SHP77 (cell line): ENCODE results near the gene TLE4.

Experiments
- DNase-seq, 2 experiments: peaks; one replicate each; lab custom pipeline; 2025; lab: John Stamatoyannopoulos, UW

The TLE4 gene

GRCh38 chr9:79572032-79572607, 355 bp downstream of the TLE4 start:
- DNase-seq = no peak

- DNase-seq = peak in 1 of 2 experiments; percentile 22
These were observed 1.0 kb downstream of the TLE4 start for GRCh38 chr9:79572608-79573411.

DNA sequence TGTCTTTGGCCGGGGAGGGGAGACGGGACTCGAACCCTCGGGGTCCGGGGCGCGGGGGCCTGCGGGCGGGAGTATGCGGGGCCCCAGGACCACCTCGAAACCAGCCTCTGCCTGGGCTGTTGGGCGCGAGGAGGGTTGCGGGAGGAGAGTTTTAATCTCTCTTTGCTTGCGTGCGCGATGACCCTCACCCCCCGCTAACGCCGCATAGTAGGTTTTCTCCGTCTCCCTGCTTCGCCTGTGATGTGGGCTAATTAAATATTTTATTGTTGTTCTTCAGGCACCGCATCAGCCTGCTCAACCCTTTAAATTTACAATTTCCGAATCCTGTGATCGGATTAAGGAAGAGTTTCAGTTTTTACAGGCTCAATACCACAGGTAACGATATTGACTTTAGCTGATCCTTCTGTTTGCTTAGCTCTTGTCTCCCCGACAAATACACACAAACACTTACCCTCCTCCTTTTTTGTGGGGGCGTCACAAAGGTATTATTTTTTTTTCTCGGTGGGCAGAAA, 1.7 kb downstream of the TLE4 start:
- no peak for DNase-seq

- no peak for DNase-seq
These were observed 2.4 kb downstream of the TLE4 start for GRCh38 chr9:79574136-79574535.

DNA sequence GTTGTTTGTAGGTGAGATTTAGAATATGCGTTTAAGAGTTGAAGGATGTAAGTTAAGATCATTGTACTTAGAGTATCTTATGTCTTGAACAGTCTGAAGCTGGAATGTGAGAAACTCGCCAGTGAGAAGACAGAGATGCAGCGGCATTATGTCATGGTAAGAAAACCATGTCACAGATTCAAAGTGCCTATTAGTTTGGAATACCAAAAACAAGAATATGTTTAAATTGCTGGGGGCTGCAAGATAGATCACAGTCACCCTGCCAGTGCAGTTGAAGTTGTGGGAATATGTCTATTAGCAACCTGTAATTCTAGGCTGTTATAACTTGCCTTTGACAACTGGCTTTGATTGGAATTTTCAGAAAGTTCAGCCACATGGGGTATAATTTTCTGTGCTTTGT, 3.0 kb downstream of the TLE4 start:
- DNase-seq = no peak

DNA sequence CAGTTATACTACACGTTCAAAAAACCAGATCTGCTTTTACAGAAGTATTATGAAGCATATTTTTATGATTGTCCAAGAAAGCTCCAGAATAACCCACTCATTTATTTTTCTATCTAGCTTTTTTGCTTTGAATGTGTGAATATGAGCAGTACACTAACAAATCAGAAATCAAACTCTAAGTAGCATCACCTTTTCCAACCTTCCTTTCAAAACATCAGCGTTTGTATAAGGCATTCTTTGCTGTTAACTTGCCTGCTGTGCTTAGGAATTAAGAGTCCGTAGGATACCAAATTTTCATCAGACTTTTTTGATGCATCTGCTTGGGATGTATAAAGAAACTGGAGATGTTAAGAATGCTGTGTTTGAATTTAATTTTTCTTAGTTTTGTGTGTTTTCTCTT, 3.8 kb downstream of the TLE4 start:
- no peak for DNase-seq

GRCh38 chr9:79577969-79578723, 6.4 kb downstream of the TLE4 start:
- no peak for DNase-seq

DNA sequence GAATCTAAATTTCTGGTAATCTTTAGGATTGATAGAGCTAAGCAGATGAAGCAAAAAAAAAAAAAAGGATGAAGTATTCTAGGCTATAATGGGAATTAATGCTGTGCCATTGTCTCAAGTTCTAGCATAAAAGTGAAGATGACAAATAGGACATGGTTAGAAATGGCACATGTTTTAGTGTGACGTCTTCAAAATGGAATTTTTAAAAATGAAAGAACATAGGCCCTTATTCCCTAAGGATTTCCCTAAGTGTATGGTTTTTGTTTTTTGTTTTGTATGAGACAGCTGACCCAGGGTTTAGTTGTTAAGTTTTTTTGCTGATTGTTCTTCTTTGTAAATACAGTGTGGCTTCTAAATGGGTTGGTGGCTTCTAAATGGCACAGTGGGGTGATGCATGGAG, 7.1 kb downstream of the TLE4 start:
- no peak for DNase-seq

- DNase-seq = no peak
These were observed 7.9 kb downstream of the TLE4 start for GRCh38 chr9:79579624-79580023.

DNA sequence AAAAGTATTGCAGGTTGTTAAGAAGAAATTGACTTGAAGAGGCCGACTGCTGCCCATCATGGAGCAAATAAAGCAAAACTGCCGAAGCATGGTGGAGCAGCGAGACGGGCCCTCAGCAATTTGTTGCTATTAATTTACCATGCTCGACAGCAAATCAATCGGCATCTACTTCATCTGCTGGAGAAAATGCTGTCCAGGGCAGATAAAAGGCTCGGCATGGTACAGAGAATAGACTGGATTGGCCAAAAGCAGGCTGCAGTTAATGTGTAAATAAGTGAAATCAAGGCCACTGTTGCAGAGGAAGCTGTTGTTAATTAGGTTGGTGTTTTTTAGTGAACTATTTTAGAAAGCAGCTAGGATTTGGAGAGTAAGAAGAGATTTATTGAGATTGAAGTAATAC, 8.3 kb downstream of the TLE4 start:
- no peak for DNase-seq

DNA sequence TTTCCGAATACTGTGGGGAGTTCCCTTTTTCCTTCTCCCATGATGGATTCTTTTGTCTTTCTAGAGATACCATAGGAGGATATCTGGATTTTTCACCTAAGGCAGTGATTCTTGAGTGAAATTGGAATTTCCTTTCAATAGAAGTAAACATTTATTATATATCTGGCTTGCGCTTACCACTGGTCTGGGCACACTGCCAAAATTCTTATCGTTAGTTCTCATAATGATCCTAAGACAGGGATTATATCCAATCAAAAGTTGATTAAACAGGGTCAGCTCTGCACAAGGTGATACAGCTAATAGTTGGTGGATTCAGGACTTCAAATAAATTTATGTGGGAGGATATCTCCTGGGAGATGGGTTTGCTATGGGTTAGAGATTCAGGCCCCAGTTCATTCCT, 9.6 kb downstream of the TLE4 start:
- DNase-seq = no peak

- no peak for DNase-seq
These were observed 10.0 kb downstream of the TLE4 start for GRCh38 chr9:79581794-79582193.

DNA sequence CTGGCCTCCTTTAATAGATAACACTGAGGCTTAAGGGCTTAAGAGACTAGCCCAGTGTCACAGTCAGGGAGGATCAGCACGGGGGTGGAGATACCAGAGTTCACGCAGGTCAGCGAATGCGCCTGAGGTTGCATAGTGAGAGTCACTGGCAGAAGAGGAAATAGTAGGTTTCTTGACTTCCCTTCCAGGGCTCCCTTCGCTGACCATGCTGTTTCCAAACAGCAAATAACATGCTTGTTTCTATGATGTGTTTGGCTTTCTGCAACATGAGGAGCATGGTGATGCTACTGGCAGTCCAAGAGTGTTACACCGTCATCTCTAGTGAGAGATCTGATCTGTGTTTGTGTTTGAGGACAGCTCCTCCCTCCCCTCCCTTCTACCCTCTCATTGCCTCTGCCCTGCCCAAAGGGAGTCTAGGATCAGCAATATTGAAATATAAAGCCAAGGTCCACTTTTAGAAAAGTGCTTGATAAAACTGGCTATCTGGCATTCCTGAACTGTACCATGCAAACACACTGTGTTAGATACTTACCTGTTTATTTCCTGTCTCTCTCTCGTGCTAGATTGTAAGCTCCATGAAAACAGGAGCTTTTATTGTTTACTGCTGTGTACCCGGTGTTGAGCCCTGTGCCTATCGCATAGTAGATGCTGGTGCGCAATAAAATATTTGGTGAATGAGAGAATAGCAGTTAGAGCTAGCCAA, 12.3 kb downstream of the TLE4 start:
- DNase-seq = no peak

DNA sequence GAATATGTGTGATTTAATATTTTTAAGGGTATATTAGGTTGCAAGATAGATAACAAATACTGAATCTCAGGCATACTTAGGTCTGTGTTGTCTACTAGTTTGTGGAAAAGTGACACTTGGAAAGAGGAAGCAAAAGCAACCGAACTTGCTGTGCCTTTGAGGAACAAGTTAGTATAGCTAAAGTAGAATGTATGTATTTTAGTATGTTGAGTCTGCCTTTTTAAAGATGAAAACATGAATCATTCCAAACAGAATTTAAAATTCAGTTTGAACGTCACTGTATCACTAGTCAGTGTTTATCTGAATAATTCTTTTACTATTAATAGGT, 12.9 kb downstream of the TLE4 start:
- DNase-seq = no peak

- no peak for DNase-seq
These were observed 16.9 kb downstream of the TLE4 start for GRCh38 chr9:79588488-79589223.

DNA sequence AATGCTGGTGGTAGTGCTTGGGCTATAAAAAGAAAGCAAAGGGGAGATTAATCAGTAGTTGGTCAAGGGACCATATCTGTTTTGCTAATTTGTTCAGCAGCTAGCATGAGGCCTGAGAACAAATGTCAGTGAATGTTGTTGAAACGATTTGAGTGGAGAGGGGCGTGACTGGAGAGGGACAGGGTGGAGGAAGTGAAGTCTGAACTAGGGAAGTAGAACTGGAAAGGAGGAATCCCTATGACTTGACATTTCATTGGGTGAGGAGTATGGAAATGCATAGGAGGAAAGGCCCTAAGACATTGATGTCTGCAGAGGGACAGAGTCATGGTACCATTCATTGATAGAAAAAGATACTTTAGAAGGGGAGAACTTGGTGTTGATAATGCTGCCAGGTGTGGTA, 19.7 kb downstream of the TLE4 start:
- DNase-seq = no peak

DNA sequence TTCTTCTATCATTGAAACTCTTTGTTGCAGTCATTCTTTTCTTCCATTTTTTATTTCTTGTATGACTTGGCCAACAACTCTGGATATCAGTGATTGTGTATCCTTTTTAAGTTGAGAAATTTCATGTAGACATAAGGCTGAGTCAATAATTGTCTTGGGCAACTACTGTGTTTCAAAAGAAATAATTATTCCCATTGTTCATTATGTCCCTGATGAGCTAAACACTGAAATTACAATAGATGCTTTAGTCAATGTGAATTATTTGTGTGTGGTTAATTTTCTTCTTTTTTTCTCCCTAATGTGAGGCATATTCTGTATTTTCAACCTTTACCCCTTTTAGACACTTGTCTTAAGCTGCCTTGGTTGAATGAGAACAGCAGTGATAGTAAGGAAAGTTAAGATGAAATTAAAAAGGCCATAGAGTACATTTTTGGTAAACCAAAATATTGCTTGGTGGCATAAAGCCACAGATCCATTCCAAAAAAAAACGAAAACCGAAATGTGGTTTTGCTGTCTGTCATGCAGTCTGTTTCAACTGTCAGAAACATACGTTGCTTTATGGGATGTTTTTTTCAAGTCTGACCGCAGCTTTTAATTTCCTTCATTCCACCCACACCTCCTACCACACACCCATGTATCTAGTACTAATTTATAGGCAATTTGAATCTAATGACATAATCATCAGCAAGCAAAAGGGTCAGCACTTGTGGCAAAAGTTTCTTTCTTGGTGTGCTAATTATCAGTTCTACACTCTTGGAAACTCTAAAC, 21.1 kb downstream of the TLE4 start:
- DNase-seq = no peak

DNA sequence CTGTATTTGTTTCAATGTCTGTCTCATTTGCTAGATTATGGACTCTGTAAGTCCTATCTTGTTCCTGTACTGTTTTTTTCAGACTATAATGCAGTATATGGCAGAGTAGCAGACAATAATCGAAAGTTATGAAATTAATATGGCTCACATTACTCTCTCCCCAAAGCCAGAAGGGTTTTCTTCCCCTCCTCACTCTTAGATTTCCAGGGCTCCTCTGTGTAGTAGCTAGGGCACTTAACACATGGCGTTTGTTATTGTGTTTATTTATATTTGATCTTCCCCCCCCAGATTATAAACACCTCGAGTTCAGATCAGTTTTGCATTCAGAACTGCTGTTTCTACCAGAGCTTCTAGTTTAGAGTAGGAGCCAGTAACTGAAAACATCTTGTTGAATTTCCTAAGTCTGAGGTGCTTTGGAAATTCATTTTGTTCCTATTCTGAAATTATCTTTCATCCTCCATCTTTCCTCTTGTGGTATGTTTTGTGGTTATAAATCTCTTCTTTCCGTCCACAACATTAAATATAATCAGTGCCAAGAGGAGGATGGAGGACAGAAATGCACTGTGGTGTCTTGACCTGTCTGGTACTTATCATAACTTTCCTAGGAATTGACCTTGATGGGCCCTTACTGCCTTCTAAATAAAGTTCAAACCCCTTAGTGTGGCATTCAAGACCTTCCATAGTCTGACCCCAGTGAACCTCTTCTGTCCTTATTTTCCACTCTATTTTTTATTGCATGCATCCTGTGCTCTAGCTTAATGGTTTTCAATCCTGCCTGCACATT, 27.0 kb downstream of the TLE4 start:
- DNase-seq = no peak

DNA sequence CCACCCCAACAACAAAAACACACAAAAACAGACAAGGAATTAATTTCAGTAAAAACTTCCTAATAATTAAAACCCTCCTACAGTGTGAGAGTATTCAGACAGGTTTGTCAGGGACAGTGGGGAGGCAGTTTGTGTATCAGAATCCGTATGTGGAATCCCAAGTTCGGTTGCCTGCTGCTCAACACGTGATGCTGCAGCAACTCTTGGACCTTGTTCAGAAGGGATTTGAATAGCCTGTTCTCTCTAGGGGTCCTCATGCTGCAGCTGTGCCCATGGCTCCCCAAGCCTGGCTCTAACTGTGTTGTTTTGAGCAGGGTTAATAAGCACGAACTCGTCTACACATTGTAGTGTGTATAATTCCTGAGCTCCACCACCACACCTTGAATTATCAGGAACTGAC, 28.7 kb downstream of the TLE4 start:
- DNase-seq = no peak

- no peak for DNase-seq
These were observed 31.6 kb downstream of the TLE4 start for GRCh38 chr9:79603222-79603920.
